ENCODE data around the gene OR6S1.

DNA sequence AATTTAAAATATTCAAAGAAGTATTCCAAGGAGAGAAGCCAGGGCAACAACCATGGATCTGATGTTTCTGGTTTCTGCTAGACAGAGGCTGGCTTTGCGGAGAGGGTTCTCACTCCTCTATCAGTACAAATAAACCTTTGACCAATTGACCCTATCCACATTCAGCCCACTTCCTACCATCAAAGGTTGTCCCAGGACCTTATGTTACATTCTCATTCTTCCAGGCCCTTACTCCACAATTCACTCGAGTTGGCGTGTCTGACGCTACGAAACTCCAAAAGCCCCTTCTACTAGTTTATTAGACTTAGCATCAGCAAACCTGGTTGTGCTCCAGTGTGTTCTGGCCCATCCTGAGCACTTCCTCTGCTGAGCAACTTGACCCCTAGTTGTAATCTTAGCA is 25.5 kb downstream of the OR6S1 start:
- TF ChIP-seq, protein P1, sequence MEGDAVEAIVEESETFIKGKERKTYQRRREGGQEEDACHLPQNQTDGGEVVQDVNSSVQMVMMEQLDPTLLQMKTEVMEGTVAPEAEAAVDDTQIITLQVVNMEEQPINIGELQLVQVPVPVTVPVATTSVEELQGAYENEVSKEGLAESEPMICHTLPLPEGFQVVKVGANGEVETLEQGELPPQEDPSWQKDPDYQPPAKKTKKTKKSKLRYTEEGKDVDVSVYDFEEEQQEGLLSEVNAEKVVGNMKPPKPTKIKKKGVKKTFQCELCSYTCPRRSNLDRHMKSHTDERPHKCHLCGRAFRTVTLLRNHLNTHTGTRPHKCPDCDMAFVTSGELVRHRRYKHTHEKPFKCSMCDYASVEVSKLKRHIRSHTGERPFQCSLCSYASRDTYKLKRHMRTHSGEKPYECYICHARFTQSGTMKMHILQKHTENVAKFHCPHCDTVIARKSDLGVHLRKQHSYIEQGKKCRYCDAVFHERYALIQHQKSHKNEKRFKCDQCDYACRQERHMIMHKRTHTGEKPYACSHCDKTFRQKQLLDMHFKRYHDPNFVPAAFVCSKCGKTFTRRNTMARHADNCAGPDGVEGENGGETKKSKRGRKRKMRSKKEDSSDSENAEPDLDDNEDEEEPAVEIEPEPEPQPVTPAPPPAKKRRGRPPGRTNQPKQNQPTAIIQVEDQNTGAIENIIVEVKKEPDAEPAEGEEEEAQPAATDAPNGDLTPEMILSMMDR (conservative IDR thresholded peaks at IDR 0.05; ENCODE audit: low read length) = no peak
- no peak for TF ChIP-seq EZH2phosphoT487 (IDR thresholded peaks at IDR 0.05; ENCODE audit: borderline replicate concordance, low read depth, low read length)
